HG03558 (cell line): ENCODE measurements around the gene NBPF19.
"Not testable (repeated sequence)": the region's sequence is repeated elsewhere in the genome, so short reads cannot be mapped to it uniquely, and the experiment has no call there.

Experiments used
- ATAC-seq: cut with Tn5 transposase; IDR thresholded peaks from one replicate; pipeline ENCODE4 v1.9.1; 2021; ENCODE audit warnings: moderate number of reproducible peaks; ENCODE audit not compliant: unreplicated experiment; ENCODE audit errors: extremely low read depth

The NBPF19 gene, protein sequence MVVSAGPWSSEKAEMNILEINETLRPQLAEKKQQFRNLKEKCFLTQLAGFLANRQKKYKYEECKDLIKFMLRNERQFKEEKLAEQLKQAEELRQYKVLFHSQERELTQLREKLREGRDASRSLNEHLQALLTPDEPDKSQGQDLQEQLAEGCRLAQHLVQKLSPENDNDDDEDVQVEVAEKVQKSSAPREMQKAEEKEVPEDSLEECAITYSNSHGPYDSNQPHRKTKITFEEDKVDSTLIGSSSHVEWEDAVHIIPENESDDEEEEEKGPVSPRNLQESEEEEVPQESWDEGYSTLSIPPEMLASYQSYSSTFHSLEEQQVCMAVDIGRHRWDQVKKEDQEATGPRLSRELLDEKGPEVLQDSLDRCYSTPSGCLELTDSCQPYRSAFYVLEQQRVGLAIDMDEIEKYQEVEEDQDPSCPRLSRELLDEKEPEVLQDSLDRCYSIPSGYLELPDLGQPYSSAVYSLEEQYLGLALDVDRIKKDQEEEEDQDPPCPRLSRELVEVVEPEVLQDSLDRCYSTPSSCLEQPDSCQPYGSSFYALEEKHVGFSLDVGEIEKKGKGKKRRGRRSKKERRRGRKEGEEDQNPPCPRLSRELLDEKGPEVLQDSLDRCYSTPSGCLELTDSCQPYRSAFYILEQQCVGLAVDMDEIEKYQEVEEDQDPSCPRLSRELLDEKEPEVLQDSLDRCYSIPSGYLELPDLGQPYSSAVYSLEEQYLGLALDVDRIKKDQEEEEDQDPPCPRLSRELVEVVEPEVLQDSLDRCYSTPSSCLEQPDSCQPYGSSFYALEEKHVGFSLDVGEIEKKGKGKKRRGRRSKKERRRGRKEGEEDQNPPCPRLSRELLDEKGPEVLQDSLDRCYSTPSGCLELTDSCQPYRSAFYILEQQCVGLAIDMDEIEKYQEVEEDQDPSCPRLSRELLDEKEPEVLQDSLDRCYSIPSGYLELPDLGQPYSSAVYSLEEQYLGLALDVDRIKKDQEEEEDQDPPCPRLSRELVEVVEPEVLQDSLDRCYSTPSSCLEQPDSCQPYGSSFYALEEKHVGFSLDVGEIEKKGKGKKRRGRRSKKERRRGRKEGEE (N-terminal part only)

DNA sequence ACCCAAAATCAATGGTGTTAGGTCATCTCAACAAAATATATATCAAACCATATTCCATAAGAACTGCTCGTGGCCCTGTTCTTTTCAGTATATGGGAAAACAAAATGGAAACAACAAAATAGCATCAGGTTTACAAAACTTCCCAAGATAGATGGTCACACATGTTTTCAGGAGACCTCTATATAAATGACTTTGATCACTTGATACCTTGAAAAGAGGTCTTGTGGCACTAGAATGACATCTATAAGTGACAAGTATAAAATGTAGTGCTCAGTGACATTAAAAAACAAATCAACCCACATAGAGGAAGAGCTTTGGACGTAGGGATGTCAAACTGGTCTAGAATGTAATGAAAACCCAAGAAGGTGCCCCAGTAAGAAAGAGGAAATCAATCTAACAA, at the start of gene NBPF19:
Gene NBPF19 (plus strand): TSS at position 301 of the 400 bp plus-strand sequence. CDS start 888 bp downstream, outside the sequence.
- not testable (repeated sequence) for ATAC-seq

DNA sequence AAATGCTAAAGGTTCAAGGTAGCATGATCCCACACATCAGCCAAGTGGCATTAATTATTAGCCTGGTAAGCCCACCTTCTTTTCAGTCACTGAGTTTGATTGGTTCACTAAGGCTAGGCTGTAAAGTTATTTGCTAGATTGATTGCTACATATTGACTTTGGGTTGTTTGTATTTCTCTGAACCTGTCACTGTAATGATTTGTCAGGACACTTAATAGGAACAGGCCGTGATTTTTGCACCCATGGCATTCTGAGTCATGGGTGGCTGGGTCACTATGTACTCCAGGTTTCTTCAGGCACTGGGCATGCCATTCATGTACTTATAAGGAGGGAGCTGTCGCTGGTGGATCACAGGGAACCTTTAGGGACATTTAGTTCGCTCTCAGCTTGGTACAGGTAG, 46.5 kb upstream of the NBPF19 start:
- ATAC-seq, result not testable (repeated sequence)

DNA sequence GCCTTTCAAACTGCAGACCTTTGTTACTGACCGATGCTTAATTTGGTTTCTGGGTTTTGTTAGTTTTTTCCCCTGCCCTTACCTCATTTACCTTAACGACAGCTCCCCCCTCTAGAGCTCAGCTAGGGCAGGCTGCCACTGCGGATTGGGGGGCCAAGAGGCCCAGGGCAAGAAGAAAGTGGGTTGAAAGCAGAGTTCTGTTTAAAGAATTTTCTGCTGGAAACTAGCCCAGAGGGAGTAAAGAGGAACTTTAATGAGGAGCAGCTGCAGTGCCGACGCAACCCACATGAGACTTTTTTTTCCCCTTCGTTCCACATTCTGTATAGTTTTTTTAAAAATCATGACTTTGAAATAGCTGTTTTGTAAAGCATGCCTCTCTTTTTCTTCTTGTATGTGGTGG, 29.4 kb upstream of the NBPF19 start:
- ATAC-seq, result not testable (repeated sequence)

DNA sequence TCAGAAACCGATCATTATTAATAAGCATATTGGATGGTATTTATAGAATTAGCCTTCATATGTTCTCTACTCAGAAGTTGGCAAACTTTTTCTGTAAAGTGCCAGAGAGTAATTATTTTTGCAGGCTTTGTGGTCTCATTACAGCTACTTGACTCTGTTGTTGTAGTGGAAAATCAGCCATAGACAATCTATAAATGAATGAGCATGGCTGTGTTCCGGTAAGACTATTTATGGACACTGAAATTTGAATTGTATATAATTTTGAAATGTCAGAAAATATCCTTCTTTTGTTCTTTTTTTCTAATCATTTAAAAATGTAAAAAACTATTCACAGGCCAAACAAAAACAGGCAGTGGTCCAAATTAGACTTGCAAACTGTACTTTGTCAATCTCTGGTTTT, 22.6 kb upstream of the NBPF19 start:
- ATAC-seq, result not testable (repeated sequence)

DNA sequence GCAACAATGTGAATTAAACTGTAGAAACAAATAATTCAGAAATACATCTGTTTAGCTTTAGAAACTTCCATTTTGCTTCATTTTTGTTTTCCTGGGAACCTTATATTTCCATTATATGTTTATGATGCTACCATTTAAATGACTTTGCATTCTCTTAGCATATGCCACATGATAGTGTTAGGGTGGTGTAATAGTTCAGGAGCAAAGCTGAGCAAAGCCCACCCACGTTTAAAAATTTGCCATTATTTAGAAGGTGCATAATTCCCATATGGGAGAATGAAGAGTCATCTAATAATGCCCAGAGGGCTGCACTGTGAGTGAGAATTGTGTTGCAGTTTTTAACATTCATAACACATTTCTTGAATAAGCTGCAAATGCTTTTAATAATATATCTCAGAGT, 22.2 kb upstream of the NBPF19 start:
- ATAC-seq, result not testable (repeated sequence)

DNA sequence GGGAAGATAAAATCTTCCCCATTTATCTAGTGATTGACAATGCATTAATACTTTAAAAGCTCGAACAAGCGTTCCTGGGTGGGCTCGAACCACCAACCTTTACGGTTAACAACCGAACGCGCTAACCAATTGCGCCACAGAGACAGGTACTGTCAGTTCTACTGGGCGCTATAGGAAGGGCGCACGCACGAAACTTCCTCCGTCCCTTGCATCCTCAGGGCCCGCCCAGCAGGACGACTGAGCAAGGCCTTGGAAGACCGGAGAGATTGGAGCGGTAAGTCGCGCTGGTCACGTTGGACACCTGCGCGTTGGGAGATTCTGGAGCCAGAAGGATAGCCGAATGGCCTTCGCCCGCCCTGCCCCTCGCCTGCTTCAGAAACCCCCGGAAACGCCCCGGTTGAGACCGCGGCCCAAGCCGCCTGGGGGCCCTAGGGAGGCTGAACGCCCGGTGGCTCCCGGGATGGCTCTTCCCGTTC, 83.5 kb downstream of the NBPF19 start:
- not testable (repeated sequence) for ATAC-seq

DNA sequence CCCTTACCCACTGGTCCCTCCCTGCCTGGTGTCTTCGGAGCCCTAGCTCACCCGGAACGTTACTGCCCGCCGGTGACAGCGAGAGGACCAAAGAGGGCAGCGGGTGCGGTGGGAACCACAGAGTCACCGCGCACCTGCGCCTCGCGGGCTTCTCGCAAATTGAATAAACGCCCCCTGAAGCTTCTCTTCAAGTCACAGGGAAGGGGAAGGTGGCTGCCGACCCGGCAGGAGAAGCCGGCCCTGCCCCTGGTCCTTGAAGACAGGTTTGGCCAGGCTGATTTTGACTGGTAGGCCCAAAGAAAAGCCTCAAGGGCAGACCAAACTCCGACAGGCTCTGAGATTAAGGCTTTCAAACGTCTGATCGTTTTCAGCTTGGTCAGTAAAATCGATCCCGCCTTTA, 87.0 kb downstream of the NBPF19 start:
- not testable (repeated sequence) for ATAC-seq

DNA sequence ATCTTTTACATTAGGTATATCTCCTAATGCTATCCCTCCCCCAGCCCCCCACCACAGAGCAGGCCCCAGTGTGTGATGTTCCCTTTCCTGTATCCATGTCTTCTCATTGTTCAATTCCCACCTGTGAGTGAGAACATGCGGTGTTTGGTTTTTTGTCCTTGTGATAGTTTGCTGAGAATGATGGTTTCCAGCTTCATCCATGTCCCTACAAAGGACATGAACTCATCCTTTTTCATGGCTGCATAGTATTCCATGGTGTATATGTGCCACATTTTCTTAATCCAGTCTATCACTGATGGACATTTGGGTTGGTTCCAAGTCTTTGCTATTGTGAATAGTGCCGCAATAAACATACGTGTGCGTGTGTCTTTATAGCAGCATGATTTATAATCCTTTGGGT, 90.6 kb downstream of the NBPF19 start:
- not testable (repeated sequence) for ATAC-seq

DNA sequence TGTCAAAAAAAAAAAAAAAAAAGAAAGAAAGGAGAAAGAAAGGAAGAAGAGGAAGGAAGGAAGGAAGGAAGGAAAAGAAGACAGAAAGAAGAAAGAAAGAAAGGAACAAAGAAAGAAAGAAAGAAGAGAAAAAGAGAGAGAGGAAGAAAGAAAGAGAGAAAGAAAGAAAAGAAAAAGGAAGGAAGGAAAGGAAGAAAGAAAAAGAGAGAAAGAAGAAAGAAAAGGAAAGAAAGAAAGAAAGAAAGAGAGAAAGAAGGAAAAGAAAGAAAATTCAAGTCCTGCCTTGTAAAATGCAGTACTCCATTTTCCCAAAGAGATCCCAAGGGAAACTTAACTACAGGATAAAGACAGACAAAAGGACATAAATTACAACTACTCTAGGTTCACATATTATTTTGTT, 97.9 kb downstream of the NBPF19 start:
- not testable (repeated sequence) for ATAC-seq

DNA sequence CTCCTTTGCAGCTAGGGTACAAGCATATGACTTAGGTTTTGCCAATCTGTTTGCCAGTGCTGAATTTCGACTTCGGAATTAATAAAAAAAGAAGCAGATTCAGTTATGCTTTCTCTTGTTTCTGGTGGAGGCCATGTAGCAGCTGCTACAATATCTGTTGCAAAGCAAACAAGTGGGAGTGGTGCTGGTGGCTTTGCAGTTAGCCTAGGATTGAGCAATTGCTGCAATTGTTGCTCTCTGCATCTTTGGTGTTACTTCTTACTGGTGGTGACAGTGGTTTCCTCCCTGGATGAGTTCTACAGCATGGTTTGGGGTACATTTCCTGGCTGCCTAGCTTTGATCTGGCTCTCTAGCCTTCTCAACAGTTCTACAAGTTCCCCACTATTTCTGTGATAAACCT, 110.7 kb downstream of the NBPF19 start:
- not testable (repeated sequence) for ATAC-seq
